Neural progenitor cell (in vitro differentiated cells): ENCODE data around the gene SHOC2. TPM values are rescaled to one million over a fixed set of nuclear protein-coding genes. Genes with fewer than 3 reads are reported as not detected.

Experiments
- DNase-seq: peaks from one replicate; pipeline ENCODE4 v3.0.0-alpha.2; 2016; ENCODE audit warnings: low spot score
- H2AFZ ChIP-seq: fragments of 200-600 bp; sonication (generic); replicated peaks from 2 replicates; pipeline ENCODE4 v1.6.1; 2016; ENCODE audit warnings: antibody characterized with exemption
- H3F3A ChIP-seq: fragments of 200-600 bp; sonication (generic); 2 replicates; pipeline ENCODE4 v1.6.1; 2016; ENCODE audit warnings: antibody characterized with exemption, low read depth
- H3K27ac ChIP-seq: fragments of 200-600 bp; sonication (generic); 2 replicates; pipeline ENCODE4 v1.5.1; 2016; ENCODE audit warnings: mild to moderate bottlenecking
- H3K27me3 ChIP-seq: fragments of 200-600 bp; sonication (generic); 2 replicates; pipeline ENCODE4 v1.6.1; 2016; ENCODE audit warnings: mild to moderate bottlenecking, moderate library complexity
- H3K36me3 ChIP-seq: fragments of 200-600 bp; sonication (generic); 2 replicates; pipeline ENCODE4 v1.5.1; 2016
- H3K4me1 ChIP-seq: fragments of 200-600 bp; sonication (generic); 2 replicates; pipeline ENCODE4 v1.6.1; 2016; ENCODE audit warnings: mixed run types
- H3K4me2 ChIP-seq: fragments of 200-600 bp; sonication (generic); 2 replicates; pipeline ENCODE4 v1.6.1; 2016
- H3K4me3 ChIP-seq: fragments of 200-600 bp; sonication (generic); 2 replicates; pipeline ENCODE4 v1.5.1; 2016
- H3K79me2 ChIP-seq: fragments of 200-600 bp; sonication (generic); 2 replicates; pipeline ENCODE4 v1.6.1; 2016; ENCODE audit warnings: low read depth
- H3K9ac ChIP-seq: fragments of 200-600 bp; sonication (generic); 2 replicates; pipeline ENCODE4 v1.6.1; 2016
- H3K9me3 ChIP-seq: fragments of 200-600 bp; sonication (generic); 2 replicates; pipeline ENCODE4 v1.5.1; 2016; ENCODE audit warnings: low read depth
- H4K20me1 ChIP-seq: fragments of 200-600 bp; sonication (generic); 2 replicates; pipeline ENCODE4 v1.6.1; 2016; ENCODE audit warnings: low read depth
- H3K27ac Mint-ChIP-seq: 3 replicates; pipeline ENCODE4 v1.8.0; 2021; ENCODE audit warnings: mixed read lengths
- H3K27me3 Mint-ChIP-seq: 2 replicates; pipeline ENCODE4 v1.8.0; 2022; ENCODE audit warnings: low read depth, mild to moderate bottlenecking, inconsistent platforms, moderate library complexity, mixed read lengths; ENCODE audit not compliant: insufficient read depth
- H3K36me3 Mint-ChIP-seq: 3 replicates; pipeline ENCODE4 v1.8.0; 2021; ENCODE audit warnings: mixed read lengths
- H3K4me1 Mint-ChIP-seq: 3 replicates; pipeline ENCODE4 v1.8.0; 2021; ENCODE audit warnings: mixed read lengths
- H3K4me3 Mint-ChIP-seq: 3 replicates; pipeline ENCODE4 v1.8.0; 2021; ENCODE audit warnings: mild to moderate bottlenecking, moderate library complexity, mixed read lengths
- H3K9me3 Mint-ChIP-seq: 3 replicates; pipeline ENCODE4 v1.8.0; 2020; ENCODE audit warnings: mixed read lengths
- CTCF ChIP-seq: fragments of 200-600 bp; sonication (generic); IDR thresholded peaks from 2 replicates; pipeline ENCODE4 v1.5.1; 2017; ENCODE audit warnings: antibody characterized with exemption, mild to moderate bottlenecking
- EZH2 ChIP-seq: fragments of 200-600 bp; sonication (generic); IDR thresholded peaks from 2 replicates; pipeline ENCODE4 v1.6.1; 2017; ENCODE audit warnings: antibody characterized with exemption, mild to moderate bottlenecking, moderate library complexity
- EZH2phosphoT487 ChIP-seq: fragments of 200-600 bp; sonication (generic); IDR thresholded peaks from 2 replicates; pipeline ENCODE4 v1.6.1; 2017; ENCODE audit warnings: antibody characterized with exemption
- microRNA counts: library from miRNA; unstranded; fragments of <30 nt; microRNA quantifications from one replicate; lab custom pipeline; 2016
- microRNA-seq: library from miRNA; unstranded; fragments of <30 nt; microRNA quantifications from one replicate; pipeline ENCODE4, GENCODE V29; 2016
- small RNA-seq: library from RNA; depleted of rRNA; stranded (forward); fragments of <200 nt; gene quantifications from one replicate; pipeline ENCODE3, GENCODE V24; 2015
- total RNA-seq: library from RNA; depleted of rRNA; stranded (reverse); fragments of >200 nt; gene quantifications from 2 replicates; pipeline ENCODE4 v1.2.3, GENCODE V29; 2015; ENCODE audit warnings: low replicate concordance

Gene SHOC2
- total RNA-seq, 1 donor from 2014 or later = 54.9 TPM

GRCh38 chr10:111037858-111038257 lies 118.5 kb downstream of the SHOC2 start:
- peaks cover 19% of the 10 kb centered on the region for H3K9me3 ChIP-seq
- no peaks in the 10 kb centered on the region for H4K20me1 ChIP-seq
- H3K79me2 ChIP-seq = no peaks in the 10 kb centered on the region
- Mint-ChIP-seq H3K27me3 (peaks cover 2% of the 10 kb centered on the region), H3K4me3 (no peak overlapping the region), H3K36me3 (peaks cover 6% of the 10 kb centered on the region), H3K4me1 (no peaks in the 10 kb centered on the region), H3K27ac (no peak overlapping the region), H3K9me3 (peaks cover 40% of the 10 kb centered on the region)
- H3K9ac ChIP-seq = no peak overlapping the region
- TF ChIP-seq CTCF (peak; percentile 16), EZH2phosphoT487 (no peak)
- H3F3A ChIP-seq = no peaks in the 10 kb centered on the region
- no peak overlapping the region for H3K27ac ChIP-seq
- H3K4me3 ChIP-seq = no peak overlapping the region
- H2AFZ ChIP-seq = no peak overlapping the region
- H3K4me1 ChIP-seq = no peaks in the 10 kb centered on the region
- H3K27me3 ChIP-seq = no peaks in the 10 kb centered on the region
- H3K4me2 ChIP-seq = no peak overlapping the region
- no peaks in the 10 kb centered on the region for H3K36me3 ChIP-seq
- DNase-seq = no peak

- Mint-ChIP-seq H3K36me3 (no peaks in the 10 kb centered on the region), H3K9me3 (peaks cover 42% of the 10 kb centered on the region), H3K4me1 (no peaks in the 10 kb centered on the region), H3K27me3 (peaks cover 2% of the 10 kb centered on the region), H3K27ac (no peak overlapping the region), H3K4me3 (no peak overlapping the region)
- H2AFZ ChIP-seq = no peak overlapping the region
- H3K27me3 ChIP-seq = no peaks in the 10 kb centered on the region
- H3F3A ChIP-seq = no peaks in the 10 kb centered on the region
- no peak overlapping the region for H3K27ac ChIP-seq
- no peak for TF ChIP-seq CTCF
- TF ChIP-seq EZH2phosphoT487 = no peak
- no peak for TF ChIP-seq EZH2
- H3K36me3 ChIP-seq = no peaks in the 10 kb centered on the region
- DNase-seq = no peak
- no peak overlapping the region for H3K4me2 ChIP-seq
- no peak overlapping the region for H3K9ac ChIP-seq
- no peaks in the 10 kb centered on the region for H4K20me1 ChIP-seq
- H3K4me3 ChIP-seq = no peak overlapping the region
- H3K4me1 ChIP-seq = no peaks in the 10 kb centered on the region
- H3K9me3 ChIP-seq = peaks cover 19% of the 10 kb centered on the region
- H3K79me2 ChIP-seq = no peaks in the 10 kb centered on the region
These were observed 120.1 kb downstream of the SHOC2 start for GRCh38 chr10:111039522-111039921.

- no peaks in the 10 kb centered on the region for H3K36me3 ChIP-seq
- H3K27me3 Mint-ChIP-seq = peaks cover 3% of the 10 kb centered on the region
- no peak overlapping the region for H3K4me2 ChIP-seq
- no peaks in the 10 kb centered on the region for H3K27me3 ChIP-seq
- H3K79me2 ChIP-seq = no peaks in the 10 kb centered on the region
- H3K9me3 Mint-ChIP-seq = peaks cover 7% of the 10 kb centered on the region
- H3K27ac Mint-ChIP-seq = no peak overlapping the region
- no peaks in the 10 kb centered on the region for H3K4me1 ChIP-seq
- peaks cover 7% of the 10 kb centered on the region for H3K9me3 ChIP-seq
- H3K4me1 Mint-ChIP-seq = no peaks in the 10 kb centered on the region
- no peaks in the 10 kb centered on the region for H3F3A ChIP-seq
- no peak for TF ChIP-seq CTCF
- TF ChIP-seq EZH2phosphoT487 = no peak
- no peak for TF ChIP-seq EZH2
- no peak for DNase-seq
- no peak overlapping the region for H3K27ac ChIP-seq
- H3K4me3 ChIP-seq = no peak overlapping the region
- H3K4me3 Mint-ChIP-seq = no peak overlapping the region
- no peaks in the 10 kb centered on the region for H3K36me3 Mint-ChIP-seq
- H2AFZ ChIP-seq = no peak overlapping the region
- no peaks in the 10 kb centered on the region for H4K20me1 ChIP-seq
- no peak overlapping the region for H3K9ac ChIP-seq
These were observed 137.6 kb downstream of the SHOC2 start for GRCh38 chr10:111057006-111057405.

MicroRNAs within 50 kb of the gene (microRNA counts, 767-probe panel; counts per million panel counts)
- microRNA hsa-miR-548e (lab: Ali Mortazavi, UCI) = 460 counts per million, percentile 90 among the panel's probes with 10 or more counts

Small RNAs within 50 kb of the gene (microRNA-seq; reads per million reads assigned to microRNA genes)
- gene MIR548E = 0.54 reads per million

Small RNAs within 50 kb of the gene (small RNA-seq; reads per million reads assigned to genes)
- not detected for gene MIR548E

Other genes with a start within 250 kb of the SHOC2 start
- gene PDCD4, start 47.7 kb upstream of the SHOC2 start, total RNA-seq = 57.7 and 106 TPM in 2 replicates
- gene BBIP1, start 424 bp upstream of the SHOC2 start, total RNA-seq = 27.8 and 58.4 TPM in 2 replicates
- gene ADRA2A, start 157.4 kb downstream of the SHOC2 start, total RNA-seq = 0.06 TPM in 1 of 2 replicates, not detected in the other